GM12874 (cell line): ENCODE results near the gene SNCAIP.

Experiments used
- TF ChIP-seq, protein P1 (sequence below): IDR thresholded peaks from 2 replicates; pipeline ENCODE4 v1.5.1; 2011; ENCODE audit warnings: low read depth, mild to moderate bottlenecking, control low read depth, low read length, moderate library complexity; ENCODE audit not compliant: insufficient read depth

SNCAIP gene

DNA sequence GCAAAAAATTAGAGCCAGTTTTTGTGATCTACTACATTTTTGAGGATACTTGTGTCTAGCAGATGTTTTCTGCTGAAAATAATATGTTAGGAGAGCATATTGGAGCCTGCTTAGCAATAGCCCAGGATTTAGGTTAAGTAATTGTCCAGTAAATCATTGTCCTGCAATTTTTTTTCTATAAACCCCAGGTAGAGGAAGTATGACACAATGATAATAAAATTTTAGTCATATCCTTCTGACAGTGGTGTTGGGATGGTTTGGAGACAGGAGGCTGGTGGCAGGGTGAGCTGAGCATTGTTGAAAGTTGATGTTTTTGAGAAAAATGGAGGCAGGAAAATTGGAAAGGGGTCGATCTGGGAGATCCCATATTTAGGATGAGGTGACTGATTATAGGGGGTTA is 3.5 kb downstream of the SNCAIP start:
- TF ChIP-seq, protein P1, sequence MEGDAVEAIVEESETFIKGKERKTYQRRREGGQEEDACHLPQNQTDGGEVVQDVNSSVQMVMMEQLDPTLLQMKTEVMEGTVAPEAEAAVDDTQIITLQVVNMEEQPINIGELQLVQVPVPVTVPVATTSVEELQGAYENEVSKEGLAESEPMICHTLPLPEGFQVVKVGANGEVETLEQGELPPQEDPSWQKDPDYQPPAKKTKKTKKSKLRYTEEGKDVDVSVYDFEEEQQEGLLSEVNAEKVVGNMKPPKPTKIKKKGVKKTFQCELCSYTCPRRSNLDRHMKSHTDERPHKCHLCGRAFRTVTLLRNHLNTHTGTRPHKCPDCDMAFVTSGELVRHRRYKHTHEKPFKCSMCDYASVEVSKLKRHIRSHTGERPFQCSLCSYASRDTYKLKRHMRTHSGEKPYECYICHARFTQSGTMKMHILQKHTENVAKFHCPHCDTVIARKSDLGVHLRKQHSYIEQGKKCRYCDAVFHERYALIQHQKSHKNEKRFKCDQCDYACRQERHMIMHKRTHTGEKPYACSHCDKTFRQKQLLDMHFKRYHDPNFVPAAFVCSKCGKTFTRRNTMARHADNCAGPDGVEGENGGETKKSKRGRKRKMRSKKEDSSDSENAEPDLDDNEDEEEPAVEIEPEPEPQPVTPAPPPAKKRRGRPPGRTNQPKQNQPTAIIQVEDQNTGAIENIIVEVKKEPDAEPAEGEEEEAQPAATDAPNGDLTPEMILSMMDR, result no peak

DNA sequence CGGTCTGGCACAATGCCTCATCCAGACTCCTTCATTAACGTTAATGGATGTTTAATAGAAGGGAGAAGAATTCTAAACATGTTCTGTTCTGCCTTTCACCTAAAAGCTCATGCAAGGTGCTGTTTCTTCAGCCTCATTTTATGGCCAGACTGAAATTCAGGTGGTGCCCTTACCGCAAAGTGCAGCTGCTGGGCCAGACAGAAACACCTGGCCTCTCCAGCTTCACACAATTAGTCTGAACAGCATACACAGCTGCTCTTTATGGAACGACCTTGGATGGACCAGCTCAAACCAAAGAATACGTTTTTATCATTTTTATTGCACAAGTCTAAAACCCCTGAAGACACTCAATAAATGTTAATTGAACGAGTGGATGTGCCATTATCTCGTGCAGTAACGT is 4.6 kb downstream of the SNCAIP start:
- TF ChIP-seq, protein P1, result no peak

DNA sequence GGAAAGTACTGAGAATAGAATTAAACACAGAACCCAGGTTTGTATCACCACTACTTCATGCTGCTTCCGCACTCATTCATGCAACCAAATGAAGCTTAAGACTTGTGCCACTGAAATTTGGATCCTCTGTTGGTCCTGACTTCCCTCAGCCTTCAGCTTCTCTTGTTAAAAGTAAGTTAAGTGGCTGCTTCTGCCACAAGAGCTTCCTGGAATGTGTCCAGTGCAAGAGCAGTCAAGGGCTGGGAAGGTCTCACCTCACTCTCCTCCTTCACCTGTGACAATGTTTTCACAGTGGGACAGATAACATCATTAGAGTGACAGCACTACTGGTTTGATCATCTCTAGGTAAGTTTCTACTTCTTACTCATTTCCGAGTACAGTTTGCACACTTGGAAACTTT is 7.9 kb downstream of the SNCAIP start:
- TF ChIP-seq, protein P1, result no peak

DNA sequence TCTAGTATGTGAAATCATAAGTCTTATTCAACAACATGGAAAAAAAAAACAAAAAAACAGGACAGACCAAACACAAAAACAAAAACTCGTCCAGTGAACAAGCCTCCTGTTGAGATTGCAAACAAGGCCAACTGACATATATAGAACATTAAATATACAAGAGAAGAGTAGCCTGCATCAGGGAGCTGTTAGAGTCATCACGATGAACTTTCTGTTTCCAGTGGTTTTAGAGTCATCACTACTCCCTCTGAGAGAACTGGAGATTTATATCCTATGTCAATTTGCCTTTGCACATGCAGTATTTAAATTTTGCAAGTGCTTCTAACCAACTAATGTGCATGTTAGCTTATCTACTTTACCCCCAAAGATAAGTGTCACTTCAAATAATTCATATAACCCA is 9.9 kb downstream of the SNCAIP start:
- TF ChIP-seq, protein P1, result no peak

DNA sequence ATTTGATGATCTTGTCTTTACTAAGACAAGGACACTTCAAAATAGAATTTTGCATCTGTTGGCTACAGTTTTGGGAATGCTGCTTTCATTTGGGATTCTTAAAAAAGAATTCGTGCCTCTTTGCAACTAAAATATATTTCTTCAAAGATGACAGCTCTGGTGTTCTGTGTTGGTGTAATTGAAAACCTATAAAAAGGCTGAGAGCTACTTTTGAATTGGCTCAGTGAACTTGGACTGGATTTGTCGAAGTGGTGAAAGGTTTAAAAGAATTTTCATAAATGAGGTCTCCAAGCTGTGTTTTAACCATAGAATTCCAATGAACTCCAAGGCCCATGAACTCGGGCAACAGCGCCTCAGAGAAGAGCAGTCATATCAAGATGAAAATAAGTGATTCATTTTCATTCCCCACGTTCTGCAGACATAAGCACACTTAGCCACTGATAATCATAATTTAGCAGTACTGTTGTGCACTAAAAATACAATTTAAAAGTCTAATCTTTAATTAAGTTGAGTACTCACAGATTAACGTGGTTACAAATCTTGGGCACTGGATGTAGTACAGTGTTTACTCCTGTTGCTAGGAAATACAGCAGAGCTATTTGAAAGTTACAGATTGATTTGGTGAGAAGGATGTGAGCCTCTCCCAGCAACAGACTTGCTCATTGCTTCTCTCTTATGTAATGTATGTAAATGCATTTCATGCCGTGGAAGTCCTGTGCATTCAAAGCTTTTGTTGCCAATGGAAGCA is 10.9 kb downstream of the SNCAIP start:
- TF ChIP-seq, protein P1, result no peak

DNA sequence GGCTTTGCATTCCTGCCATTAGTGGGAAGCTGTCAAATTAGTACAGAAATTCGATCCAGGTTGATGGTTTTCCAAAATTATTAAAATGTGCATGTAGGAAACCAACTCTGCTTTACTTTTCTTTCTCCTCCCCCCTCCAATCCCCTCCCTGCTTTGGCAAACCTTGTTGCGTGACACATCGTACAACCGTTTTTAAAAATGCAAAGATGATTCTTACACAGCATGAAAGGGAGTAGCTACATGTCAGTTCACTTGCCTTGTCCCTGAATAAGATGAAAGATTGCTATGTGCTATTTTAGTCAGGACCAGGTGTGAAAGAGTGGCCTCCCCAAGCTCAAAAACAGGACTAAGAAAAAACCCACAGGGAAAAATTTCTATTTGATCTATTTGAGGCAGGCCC is 11.7 kb downstream of the SNCAIP start:
- TF ChIP-seq, protein P1, result no peak

DNA sequence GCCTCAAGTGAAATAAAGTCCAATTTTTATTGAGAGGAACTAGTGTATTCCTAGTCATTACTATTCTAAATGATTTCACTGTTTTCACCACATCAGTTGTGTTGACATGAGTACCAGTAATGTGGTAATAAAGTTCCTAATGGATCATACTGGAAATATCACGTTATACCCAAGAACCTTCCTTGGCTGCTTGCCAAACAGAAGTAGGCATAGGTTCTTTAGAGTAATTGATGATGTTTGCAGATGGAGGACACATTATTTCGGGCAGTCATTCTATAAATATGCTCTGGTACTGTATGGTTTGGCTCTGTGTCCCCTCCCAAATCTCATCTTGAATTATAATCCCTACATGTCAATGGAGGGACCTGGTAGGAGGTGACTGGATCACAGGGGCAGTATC is 15.1 kb downstream of the SNCAIP start:
- TF ChIP-seq, protein P1, result no peak

DNA sequence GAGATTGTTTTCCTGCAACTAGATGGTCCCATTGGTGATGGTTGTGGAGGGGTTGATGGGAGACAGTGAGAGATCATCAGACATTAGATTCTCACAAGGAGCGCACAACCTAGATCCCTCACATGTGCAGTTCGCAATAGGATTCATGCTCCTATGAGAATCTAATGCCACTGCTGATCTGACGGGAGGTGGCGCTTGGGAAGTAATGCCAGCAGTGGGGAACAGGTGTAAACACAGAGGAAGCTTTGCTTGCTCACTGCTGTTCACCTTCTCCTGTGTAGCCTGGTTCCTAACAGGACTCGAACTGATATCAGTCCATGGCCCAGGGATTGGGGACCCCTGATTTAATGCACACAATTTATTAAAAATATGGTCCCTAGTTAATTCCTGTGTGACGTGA is 18.8 kb downstream of the SNCAIP start:
- TF ChIP-seq, protein P1, result no peak
